ENCODE measurements around the gene YARS1.

YARS1 gene

DNA sequence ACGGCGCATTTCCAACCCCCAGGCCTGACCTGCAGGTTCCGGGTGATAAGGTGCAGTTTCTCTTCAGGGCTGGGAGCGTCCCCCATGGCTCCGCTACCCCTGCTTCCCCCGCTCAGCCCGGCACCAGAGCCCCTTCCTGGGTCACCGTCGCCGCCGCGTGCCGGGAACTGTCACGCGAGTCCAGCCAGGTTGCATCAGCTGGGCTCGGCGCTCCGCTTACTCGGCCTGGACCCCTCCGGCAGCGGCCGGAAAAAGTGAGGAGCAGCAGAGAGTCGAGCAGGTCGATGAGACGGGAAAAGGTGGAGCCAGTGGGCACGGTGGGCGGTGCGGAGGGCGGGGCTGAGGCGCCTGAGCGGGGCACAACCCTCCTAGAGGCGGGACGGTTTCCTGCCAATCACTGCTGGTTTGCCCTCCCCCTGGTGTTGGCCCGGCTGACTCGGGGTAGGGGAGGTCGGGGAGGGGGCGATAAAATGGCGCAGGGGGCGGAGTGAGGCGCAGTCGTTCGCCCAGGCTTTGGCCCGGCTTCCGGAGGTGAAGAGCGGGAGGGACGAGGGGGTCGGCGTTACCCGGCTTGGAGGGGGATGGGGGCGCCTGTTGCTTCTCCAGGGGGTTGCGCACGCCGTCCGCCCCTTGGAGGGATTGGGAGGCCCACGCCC is at the start of gene YARS1, which contains the start of gene S100PBP:
TSS of gene YARS1 (minus strand) at position 200 of the 656 bp plus-strand sequence. CDS start at position 86, 114 bp downstream.
TSS of gene S100PBP (plus strand) at position 495 of the 656 bp plus-strand sequence. CDS start 8,447 bp downstream, outside the sequence.
- Mint-ChIP-seq H3K27ac (peak within 1 kb of the TSS; percentile 87), H3K4me1 (peaks cover 60% of the 10 kb centered on the region), H3K4me3 (peak within 1 kb of the TSS; percentile 96), H3K27me3 (no peaks in the 10 kb centered on the region), H3K36me3 (peaks cover 17% of the 10 kb centered on the region), H3K9me3 (no peaks in the 10 kb centered on the region)
- ATAC-seq = peak; percentile 98

DNA sequence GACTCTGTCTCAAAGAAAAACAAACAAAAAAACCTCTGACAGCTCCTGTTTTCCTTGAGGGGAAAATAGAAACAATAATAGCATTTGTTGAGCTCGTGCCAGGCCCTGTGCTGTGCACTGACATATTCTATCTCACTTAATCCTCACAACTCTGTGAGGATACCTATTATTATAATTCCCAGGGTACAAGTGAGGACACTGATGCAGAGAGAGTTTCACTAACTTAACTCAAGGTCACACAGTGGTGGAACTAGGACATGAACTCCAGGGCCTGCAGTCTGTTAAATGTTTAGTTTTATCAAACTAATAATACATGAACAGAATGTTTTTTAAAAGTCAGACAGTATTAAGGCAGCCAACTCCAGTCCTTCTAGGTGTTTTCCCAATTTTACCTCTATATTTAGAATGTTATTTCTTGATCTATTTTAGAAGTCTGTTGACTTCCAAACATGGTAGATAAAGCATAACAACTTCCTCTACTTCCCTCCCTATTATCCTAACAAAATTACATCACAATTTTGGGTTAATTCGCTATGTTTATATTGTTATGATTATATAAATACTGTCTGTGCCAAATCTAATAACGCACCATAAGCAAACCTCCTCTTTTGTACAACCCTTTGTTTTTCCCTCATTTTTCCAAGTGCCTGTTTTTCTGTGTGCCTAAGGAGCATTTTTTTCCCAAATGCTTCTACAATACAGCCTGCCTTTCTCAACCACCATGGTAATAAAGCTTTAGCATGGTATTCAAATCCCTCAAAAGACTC is 48.7 kb upstream of the YARS1 start:
- no peak overlapping the region for H3K27ac Mint-ChIP-seq

DNA sequence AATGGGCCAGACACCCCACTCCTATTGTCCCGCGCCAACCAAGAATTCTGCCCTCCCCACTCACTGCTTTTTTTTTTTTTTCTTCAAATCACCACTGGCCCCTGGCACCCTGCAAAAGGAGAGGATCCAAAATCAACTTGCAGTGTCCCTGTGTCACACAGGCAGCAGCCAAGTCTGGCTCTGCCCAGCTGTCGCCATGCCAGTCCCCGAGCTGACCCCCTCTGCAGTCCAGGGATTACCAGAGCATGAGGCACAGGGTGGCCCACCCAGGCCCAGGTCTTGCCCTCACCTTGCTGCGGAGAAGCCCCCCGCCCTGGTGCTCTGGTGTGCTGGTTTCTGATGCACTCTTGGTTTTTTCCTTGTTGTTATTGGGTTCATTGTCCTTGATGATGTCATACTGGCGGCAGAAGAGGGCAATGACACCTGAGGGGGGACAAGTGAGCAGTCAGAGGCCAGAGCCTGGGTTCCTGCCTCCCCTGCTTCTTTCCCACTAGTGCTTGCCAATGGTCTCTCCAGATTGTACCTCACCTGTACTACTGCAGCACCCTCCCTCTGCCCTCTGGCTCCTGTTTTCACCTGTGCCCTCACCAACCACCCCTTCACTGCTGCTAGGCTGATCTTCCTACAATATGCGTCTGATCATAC is 47.3 kb upstream of the YARS1 start:
- H3K4me1 Mint-ChIP-seq = peaks cover 4% of the 10 kb centered on the region
- no peak for ATAC-seq
- no peaks in the 10 kb centered on the region for H3K9me3 Mint-ChIP-seq
- H3K27me3 Mint-ChIP-seq = peaks cover 8% of the 10 kb centered on the region
- no peak overlapping the region for H3K4me3 Mint-ChIP-seq
- no peak overlapping the region for H3K27ac Mint-ChIP-seq
- H3K36me3 Mint-ChIP-seq = peaks cover 43% of the 10 kb centered on the region

More for the DNA sequence above, 48.7 kb upstream of the YARS1 start:
- H3K4me1 Mint-ChIP-seq = peaks cover 13% of the 10 kb centered on the region
- no peak overlapping the region for H3K4me3 Mint-ChIP-seq
- no peak for ATAC-seq
- no peaks in the 10 kb centered on the region for H3K9me3 Mint-ChIP-seq
- peaks cover 19% of the 10 kb centered on the region for H3K27me3 Mint-ChIP-seq
- H3K36me3 Mint-ChIP-seq = peaks cover 43% of the 10 kb centered on the region

DNA sequence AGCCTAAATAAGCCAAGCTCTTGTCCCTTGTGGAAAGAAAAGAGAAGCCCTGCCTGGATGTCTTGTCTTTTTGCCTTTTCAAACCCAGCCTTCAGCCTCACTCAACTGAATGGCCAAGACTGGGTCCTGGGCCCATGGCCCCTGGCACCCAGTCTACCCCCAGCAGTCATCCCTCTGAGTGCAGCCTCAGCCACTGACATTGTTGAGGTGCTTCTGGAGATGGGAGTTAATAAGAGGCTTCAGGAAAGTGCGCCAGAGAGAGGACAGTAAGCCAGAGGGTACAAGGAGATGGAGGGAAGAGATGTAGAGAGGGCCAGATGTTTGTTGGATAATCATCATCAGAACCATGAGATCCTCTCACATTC is 46.7 kb upstream of the YARS1 start:
- Mint-ChIP-seq H3K36me3 (peaks cover 42% of the 10 kb centered on the region), H3K4me3 (no peak overlapping the region), H3K27ac (no peak overlapping the region), H3K9me3 (no peaks in the 10 kb centered on the region), H3K27me3 (peaks cover 1% of the 10 kb centered on the region), H3K4me1 (no peaks in the 10 kb centered on the region)
- no peak for ATAC-seq

DNA sequence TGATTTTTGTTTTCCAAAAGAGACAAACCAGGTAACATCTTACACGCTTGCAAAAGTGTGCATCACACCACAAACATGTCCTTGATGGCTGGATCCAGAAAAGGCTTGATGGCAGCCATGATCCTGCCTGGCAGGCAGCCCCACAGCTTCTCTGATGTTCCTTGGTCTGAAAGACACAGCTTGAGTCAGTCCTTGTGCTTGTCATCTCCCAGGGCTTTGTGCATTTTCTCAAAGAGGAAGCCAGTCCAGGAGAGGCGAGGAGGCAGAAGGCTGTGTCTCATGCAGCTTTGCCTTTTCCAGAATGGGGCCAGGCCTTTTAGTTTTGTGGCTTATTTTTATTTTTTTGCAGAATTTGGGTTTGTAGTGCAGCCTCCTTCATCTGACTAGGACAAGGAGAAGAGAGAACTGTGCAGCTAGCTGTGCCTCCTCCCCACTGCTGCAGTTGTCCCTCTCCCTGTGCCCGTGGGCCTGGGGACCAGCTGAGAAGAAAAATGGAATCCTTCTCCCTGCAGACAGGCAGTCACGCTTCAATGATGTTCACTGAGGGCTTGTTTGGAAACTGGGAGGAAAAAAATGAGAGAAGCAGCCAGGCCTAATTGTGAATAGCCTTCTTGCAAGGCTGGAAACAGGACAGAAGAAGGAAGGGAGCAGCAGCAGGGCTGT is 46.2 kb upstream of the YARS1 start:
- ATAC-seq = no peak
- Mint-ChIP-seq H3K4me3 (no peak overlapping the region), H3K4me1 (no peaks in the 10 kb centered on the region), H3K9me3 (no peaks in the 10 kb centered on the region), H3K27me3 (no peaks in the 10 kb centered on the region), H3K36me3 (peaks cover 37% of the 10 kb centered on the region), H3K27ac (no peak overlapping the region)

GRCh38 chr1:32861904-32862695 is 44.9 kb upstream of the YARS1 start:
- H3K9me3 Mint-ChIP-seq = no peaks in the 10 kb centered on the region
- H3K27me3 Mint-ChIP-seq = no peaks in the 10 kb centered on the region
- ATAC-seq = no peak
- peaks cover 42% of the 10 kb centered on the region for H3K36me3 Mint-ChIP-seq
- no peak overlapping the region for H3K27ac Mint-ChIP-seq
- no peak overlapping the region for H3K4me3 Mint-ChIP-seq
- no peaks in the 10 kb centered on the region for H3K4me1 Mint-ChIP-seq

DNA sequence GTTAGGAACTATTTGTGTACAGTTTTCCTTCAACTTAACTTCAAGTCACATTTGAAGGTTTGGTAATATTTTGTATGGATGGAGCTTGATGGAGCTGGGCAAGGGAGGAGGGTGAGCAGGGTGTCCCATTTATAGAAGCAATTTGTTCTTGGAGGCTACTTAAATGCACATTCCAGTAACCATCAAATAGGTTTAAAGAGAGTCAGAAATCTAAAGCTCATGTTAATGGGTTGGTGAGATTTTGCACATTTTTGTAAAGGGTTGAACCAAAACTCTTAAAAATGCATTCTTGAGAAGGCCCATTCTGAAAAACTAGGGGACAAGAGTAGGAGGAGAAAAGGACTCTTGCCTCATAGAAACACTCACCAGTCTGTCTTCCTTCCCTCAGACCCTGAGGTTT is 43.4 kb upstream of the YARS1 start:
- H3K36me3 Mint-ChIP-seq = peaks cover 52% of the 10 kb centered on the region
- no peaks in the 10 kb centered on the region for H3K9me3 Mint-ChIP-seq
- no peaks in the 10 kb centered on the region for H3K27me3 Mint-ChIP-seq
- H3K4me1 Mint-ChIP-seq = no peaks in the 10 kb centered on the region
- H3K27ac Mint-ChIP-seq = no peak overlapping the region
- ATAC-seq = no peak
- H3K4me3 Mint-ChIP-seq = no peak overlapping the region

DNA sequence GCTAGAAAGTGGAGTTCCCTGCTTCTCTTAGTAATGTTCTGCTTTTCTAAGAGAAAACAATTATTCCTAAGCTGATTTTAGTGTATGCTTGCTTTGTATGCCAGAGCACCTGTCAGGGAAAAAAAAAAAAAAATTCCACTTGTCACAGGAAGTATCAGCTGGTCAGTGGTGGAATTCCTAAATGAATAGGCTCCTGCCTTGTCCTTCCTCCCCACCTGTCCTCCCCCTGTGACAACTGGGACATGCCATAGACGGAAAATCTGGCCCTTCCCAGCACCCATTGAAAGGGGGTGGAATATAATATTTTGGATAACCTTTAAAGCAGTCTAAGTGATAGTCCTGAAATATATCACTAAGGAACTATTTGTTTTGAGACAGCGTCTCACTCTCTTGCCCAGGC is 42.8 kb upstream of the YARS1 start:
- H3K4me3 Mint-ChIP-seq = no peak overlapping the region
- H3K4me1 Mint-ChIP-seq = no peaks in the 10 kb centered on the region

GRCh38 chr1:32858791-32859190 is 41.6 kb upstream of the YARS1 start:
- Mint-ChIP-seq H3K4me1 (no peaks in the 10 kb centered on the region), H3K36me3 (peaks cover 60% of the 10 kb centered on the region), H3K27me3 (no peaks in the 10 kb centered on the region), H3K9me3 (no peaks in the 10 kb centered on the region), H3K27ac (no peak overlapping the region), H3K4me3 (no peak overlapping the region)
- ATAC-seq = no peak

More for the DNA sequence above, 42.8 kb upstream of the YARS1 start:
- ATAC-seq = no peak
- Mint-ChIP-seq H3K27me3 (no peaks in the 10 kb centered on the region), H3K27ac (no peak overlapping the region), H3K9me3 (no peaks in the 10 kb centered on the region), H3K36me3 (peaks cover 57% of the 10 kb centered on the region)

DNA sequence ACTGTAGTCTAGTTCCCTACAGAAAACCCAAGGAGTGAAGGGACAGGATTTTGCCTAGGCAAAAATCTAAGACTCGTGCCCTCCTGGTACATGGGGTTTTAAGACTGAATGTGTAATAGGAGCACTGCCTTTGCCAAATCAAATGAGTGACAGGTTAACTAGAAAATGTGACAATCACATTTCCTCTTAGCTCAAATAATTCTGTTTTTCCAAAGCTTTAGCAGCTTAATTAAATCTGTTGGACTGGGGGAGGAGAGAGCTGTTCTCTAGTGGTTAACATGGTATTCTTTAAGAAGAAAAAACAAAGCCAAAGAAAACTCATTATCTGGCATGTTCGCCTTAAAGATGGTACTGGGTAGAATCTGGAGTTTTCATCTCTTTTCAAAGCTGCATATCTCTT is 41.0 kb upstream of the YARS1 start:
- Mint-ChIP-seq H3K4me3 (no peak overlapping the region), H3K36me3 (peaks cover 62% of the 10 kb centered on the region), H3K9me3 (no peaks in the 10 kb centered on the region), H3K27ac (no peak overlapping the region), H3K27me3 (no peaks in the 10 kb centered on the region), H3K4me1 (no peaks in the 10 kb centered on the region)
- ATAC-seq = no peak

DNA sequence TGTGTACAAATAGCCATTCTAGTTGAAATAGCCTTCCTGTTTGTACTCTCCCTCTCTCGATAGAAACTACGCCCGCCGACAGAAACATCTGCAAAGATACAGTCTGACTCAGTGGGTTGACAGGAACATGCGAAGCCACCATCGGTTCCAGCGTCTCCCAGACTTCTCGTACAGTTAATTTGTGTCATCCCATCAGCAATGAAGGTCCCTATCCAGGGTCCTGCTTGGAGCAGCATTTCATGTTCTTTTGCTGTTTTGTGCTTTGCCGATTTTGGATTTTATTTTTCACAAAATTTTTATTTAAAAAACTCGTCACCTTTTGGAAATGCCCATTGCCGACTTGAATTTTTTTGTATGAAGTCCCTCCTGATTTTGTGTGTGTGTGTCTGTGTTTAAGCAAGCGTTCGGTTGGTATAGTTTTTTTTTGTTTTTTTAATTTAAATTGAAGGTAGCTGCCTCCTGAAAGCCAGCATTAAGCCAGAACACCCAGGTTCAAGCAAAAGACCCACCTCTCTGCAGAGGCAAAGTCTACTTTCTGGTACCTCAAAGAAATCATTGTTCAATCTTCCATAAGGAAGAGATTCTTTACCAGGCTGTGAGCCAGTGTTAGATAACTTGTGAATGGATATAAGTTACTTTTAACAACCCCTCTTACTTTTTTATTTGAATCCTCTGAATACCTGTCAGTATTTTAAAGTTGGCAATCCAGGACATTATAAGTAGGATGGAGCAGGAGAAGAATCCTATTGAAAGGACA is 38.9 kb upstream of the YARS1 start:
- H3K4me1 Mint-ChIP-seq = no peaks in the 10 kb centered on the region
- H3K27me3 Mint-ChIP-seq = no peaks in the 10 kb centered on the region
- no peaks in the 10 kb centered on the region for H3K9me3 Mint-ChIP-seq
- no peak overlapping the region for H3K4me3 Mint-ChIP-seq
- H3K36me3 Mint-ChIP-seq = peaks cover 56% of the 10 kb centered on the region
- no peak overlapping the region for H3K27ac Mint-ChIP-seq
- no peak for ATAC-seq

DNA sequence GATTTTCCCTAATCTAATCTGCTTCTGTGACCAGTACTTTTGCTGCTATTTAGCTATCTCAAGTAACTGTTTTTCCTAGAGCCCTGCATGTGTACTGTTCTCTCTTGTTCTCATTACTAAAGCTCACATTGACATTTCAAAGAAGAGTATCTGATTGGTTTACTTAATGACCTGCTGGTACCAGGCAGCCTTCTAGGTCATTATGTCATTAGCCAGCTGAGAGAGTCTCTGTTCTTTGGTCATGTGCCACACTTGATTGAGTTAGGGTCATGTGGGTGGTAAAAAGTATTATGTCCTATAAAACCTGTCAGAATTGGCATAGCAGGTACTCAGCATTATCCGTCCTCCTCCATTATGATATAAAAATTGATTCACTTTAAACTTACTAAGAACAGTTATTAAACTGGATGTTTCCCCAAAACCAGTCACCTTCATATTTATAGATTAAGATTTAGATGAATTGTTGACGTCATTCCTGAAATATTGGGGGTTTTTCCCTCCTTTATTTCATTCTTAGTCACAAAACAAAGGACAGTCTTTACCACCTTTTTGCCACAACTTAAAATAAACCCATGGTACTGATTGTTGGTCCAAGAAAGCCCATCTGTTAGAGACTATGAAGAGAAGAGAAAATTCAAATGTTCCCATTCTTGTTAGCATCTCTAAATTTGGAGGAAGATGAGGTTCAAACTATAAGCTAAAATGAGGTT is 31.4 kb upstream of the YARS1 start:
- Mint-ChIP-seq H3K27me3 (no peaks in the 10 kb centered on the region), H3K36me3 (peaks cover 41% of the 10 kb centered on the region), H3K27ac (peak overlapping the region; percentile 30)

DNA sequence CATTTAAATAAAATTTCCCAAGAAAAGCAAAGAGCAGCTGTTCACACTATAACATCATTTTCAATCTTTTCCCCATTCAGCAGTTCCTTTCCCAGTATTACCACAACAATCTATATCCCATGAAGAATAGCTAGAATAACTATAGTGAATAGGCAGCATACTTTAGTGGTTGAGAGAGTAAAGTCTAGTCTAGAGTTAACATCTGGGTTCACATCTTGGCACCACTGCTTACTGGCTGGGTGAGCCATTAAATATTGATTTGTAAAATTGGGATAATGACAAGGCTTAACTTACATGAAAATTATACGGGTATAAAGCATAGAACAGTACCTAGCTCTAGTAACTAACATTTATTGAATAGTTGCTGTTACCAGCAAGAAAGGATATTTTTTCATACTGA is 14.7 kb upstream of the YARS1 start:
- no peak overlapping the region for H3K4me3 Mint-ChIP-seq
- H3K27me3 Mint-ChIP-seq = no peaks in the 10 kb centered on the region
- peaks cover 61% of the 10 kb centered on the region for H3K36me3 Mint-ChIP-seq
- no peak overlapping the region for H3K27ac Mint-ChIP-seq
- H3K9me3 Mint-ChIP-seq = no peaks in the 10 kb centered on the region
- ATAC-seq = no peak
- H3K4me1 Mint-ChIP-seq = peaks cover 8% of the 10 kb centered on the region

More for the DNA sequence above, 31.4 kb upstream of the YARS1 start:
- Mint-ChIP-seq H3K4me3 (no peak overlapping the region), H3K9me3 (peaks cover 2% of the 10 kb centered on the region), H3K4me1 (no peaks in the 10 kb centered on the region)
- ATAC-seq = no peak

Data from stimulated activated memory B cell treated with anti-CD40 and anti-IgM and Interleukin-4, amounts not matched to agents 10 μg/mL and 1 μg/mL and 100 μg/mL, for 72 hours (primary cell).